ENCODE results near the gene CCNQ.

Gene CCNQ

GRCh38 chrX:153539171-153539978, 59.6 kb downstream of the CCNQ start:
- DNase-seq (ENCODE audit: low read depth) = peak; percentile 27

- DNase-seq (ENCODE audit: low read depth) = no peak
Measured at GRCh38 chrX:153538424-153538823, 60.5 kb downstream of the CCNQ start.
